ENCODE measurements around the gene HMBS. TPM values are rescaled to one million over a fixed set of nuclear protein-coding genes. Genes with fewer than 3 reads are reported as not detected.

The HMBS gene
- total RNA-seq, 2 experiments from 2014 or later = 33.6 to 36.1 TPM

GRCh38 chr11:119044708-119045107, 40.0 kb upstream of the HMBS start:
- Mint-ChIP-seq H3K4me3 (no peak overlapping the region), H3K36me3 (ENCODE audit: low read depth) (peaks cover 29% of the 10 kb centered on the region), H3K9me3 (no peaks in the 10 kb centered on the region), H3K27ac (no peak overlapping the region), H3K27me3 (no peaks in the 10 kb centered on the region), H3K4me1 (ENCODE audit: low read depth) (peaks cover 7% of the 10 kb centered on the region)
- ChIA-PET CTCF (interaction anchor here (0.7 to 1.5 kb wide), 5 partner anchors 10 to 74 kb away, joined by 3 to 5 read pairs (median 4); no protein-coding TSS in a partner anchor), POLR2A (interaction anchor here (1.1 to 4.1 kb wide), 3 partner anchors 11 to 50 kb away, joined by 3 to 26 read pairs (median 3); partner anchors contain the start of genes HYOU1 and VPS11)
- intact Hi-C loops (cut with micrococcal nuclease) = no loop called here
- peak; percentile 35 for TF ChIP-seq CTCF (IDR thresholded peaks at IDR 0.05)
- no peak for ATAC-seq
- DNase-seq = no peak

DNA sequence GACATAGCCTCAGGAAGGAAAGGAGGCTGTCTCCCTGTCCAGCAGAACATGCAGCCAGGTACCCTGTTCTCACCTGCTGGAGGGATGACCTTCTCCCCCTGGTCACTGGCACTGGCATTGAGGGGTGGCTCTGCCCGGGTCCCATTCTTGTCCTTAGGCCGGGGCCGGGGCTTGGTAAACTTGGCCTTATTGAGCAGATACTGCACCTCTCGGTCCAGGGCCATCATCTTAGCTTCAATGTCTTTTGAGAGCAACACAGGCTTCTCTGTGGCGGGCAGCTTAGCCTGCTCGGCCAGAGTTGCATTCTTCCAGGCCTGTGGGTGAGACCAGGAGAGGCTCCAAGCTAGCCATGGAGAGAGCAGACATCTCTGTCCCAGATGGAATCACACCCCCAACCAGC, 38.2 kb upstream of the HMBS start:
- ChIA-PET CTCF (no interaction called here), POLR2A (interaction anchor here (0.8 to 4.1 kb wide), 4 partner anchors 9 to 35 kb away, joined by 3 to 26 read pairs (median 7); partner anchors contain the start of gene HYOU1)
- Mint-ChIP-seq H3K9me3 (no peaks in the 10 kb centered on the region), H3K4me1 (ENCODE audit: low read depth) (peaks cover 13% of the 10 kb centered on the region), H3K27me3 (no peaks in the 10 kb centered on the region), H3K4me3 (no peak overlapping the region), H3K27ac (no peak overlapping the region), H3K36me3 (ENCODE audit: low read depth) (peaks cover 40% of the 10 kb centered on the region)
- no peak for ATAC-seq
- intact Hi-C loops (cut with micrococcal nuclease) = no loop called here
- DNase-seq = no peak
- no peak for TF ChIP-seq CTCF (IDR thresholded peaks at IDR 0.05)

- CTCF ChIA-PET = interaction anchor here (1.2 to 2.0 kb wide), 2 partner anchors 9 to 16 kb away, joined by 6 to 7 read pairs; partner anchors contain the start of gene SLC37A4
- H3K9me3 Mint-ChIP-seq = no peaks in the 10 kb centered on the region
- H3K27me3 Mint-ChIP-seq = no peaks in the 10 kb centered on the region
- ATAC-seq = no peak
- no peak for DNase-seq
- H3K4me3 Mint-ChIP-seq = no peak overlapping the region
- TF ChIP-seq CTCF (IDR thresholded peaks at IDR 0.05) = no peak
- intact Hi-C loops (cut with micrococcal nuclease) = no loop called here
- POLR2A ChIA-PET = interaction anchor here (1.0 to 2.0 kb wide), 4 partner anchors 9 to 48 kb away, joined by 3 to 10 read pairs (median 6); partner anchors contain the start of gene HYOU1
- H3K36me3 Mint-ChIP-seq (ENCODE audit: low read depth) = peaks cover 44% of the 10 kb centered on the region
- no peak overlapping the region for H3K27ac Mint-ChIP-seq
- H3K4me1 Mint-ChIP-seq (ENCODE audit: low read depth) = peaks cover 12% of the 10 kb centered on the region
Observed at GRCh38 chr11:119047205-119047604, 37.5 kb upstream of the HMBS start.

DNA sequence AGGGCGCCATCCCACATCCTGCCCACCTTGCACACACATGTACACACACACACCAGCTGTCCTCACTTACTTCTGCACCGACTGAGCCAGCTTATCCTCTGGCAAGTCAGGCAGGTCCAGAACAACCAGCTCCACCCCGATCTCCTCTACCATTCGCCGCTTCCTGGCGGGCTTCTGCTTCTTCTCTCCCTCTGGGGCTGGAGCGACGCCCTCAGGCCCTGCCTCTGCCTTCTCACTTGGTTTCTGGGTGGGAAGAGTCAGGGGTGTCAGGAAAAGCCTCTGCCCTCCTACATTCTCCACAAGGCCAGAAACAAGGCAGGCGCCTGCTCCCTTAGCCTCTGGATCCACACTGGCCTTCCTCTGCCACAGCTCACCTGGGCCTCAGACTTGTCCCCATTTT, 36.0 kb upstream of the HMBS start:
- Mint-ChIP-seq H3K4me3 (no peak overlapping the region), H3K4me1 (ENCODE audit: low read depth) (peaks cover 21% of the 10 kb centered on the region), H3K9me3 (no peaks in the 10 kb centered on the region), H3K27ac (no peak overlapping the region), H3K36me3 (ENCODE audit: low read depth) (peaks cover 57% of the 10 kb centered on the region), H3K27me3 (no peaks in the 10 kb centered on the region)
- ChIA-PET CTCF (interaction anchor here (2.0 kb wide), 1 partner anchor 17 kb away, joined by 7 read pairs; the partner anchor contains the start of gene SLC37A4), POLR2A (interaction anchor here (0.6 to 2.0 kb wide), 5 partner anchors 8 to 65 kb away, joined by 3 to 10 read pairs (median 3); partner anchors contain the start of gene HYOU1)
- intact Hi-C loops (cut with micrococcal nuclease) = no loop called here
- ATAC-seq (no peak), DNase-seq (no peak)
- TF ChIP-seq CTCF (IDR thresholded peaks at IDR 0.05) = no peak

- Mint-ChIP-seq H3K27me3 (no peaks in the 10 kb centered on the region), H3K4me3 (no peak overlapping the region), H3K27ac (no peak overlapping the region), H3K4me1 (ENCODE audit: low read depth) (peaks cover 21% of the 10 kb centered on the region), H3K36me3 (ENCODE audit: low read depth) (peaks cover 61% of the 10 kb centered on the region), H3K9me3 (no peaks in the 10 kb centered on the region)
- ATAC-seq = no peak
- intact Hi-C loops (cut with micrococcal nuclease) = no loop called here
- TF ChIP-seq CTCF (IDR thresholded peaks at IDR 0.05) = no peak
- ChIA-PET POLR2A (interaction anchor here (0.6 kb wide), 1 partner anchor 45 kb away, joined by 3 read pairs; no protein-coding TSS in a partner anchor), CTCF (interaction anchor here (2.0 kb wide), 1 partner anchor 18 kb away, joined by 7 read pairs; the partner anchor contains the start of gene SLC37A4)
- DNase-seq = no peak
Observed at GRCh38 chr11:119049081-119049480, 35.6 kb upstream of the HMBS start.
